CD4-positive, alpha-beta T cell treated with Interleukin-6 at 100 ng/mL for 8 hours (primary cell): Measurements from ENCODE around the gene CD58.
A peak's percentile ranks its signal among the peaks of the same experiment; 100 is the strongest.
"Not testable (repeated sequence)": the region's sequence is repeated elsewhere in the genome, so short reads cannot be mapped to it uniquely, and the experiment has no call there.

Experiments used
- DNase-seq: peaks from one replicate; pipeline ENCODE4 v3.0.0-alpha.2; 2020; ENCODE audit warnings: mixed read lengths, low spot score

Gene CD58, protein sequence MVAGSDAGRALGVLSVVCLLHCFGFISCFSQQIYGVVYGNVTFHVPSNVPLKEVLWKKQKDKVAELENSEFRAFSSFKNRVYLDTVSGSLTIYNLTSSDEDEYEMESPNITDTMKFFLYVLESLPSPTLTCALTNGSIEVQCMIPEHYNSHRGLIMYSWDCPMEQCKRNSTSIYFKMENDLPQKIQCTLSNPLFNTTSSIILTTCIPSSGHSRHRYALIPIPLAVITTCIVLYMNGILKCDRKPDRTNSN

DNA sequence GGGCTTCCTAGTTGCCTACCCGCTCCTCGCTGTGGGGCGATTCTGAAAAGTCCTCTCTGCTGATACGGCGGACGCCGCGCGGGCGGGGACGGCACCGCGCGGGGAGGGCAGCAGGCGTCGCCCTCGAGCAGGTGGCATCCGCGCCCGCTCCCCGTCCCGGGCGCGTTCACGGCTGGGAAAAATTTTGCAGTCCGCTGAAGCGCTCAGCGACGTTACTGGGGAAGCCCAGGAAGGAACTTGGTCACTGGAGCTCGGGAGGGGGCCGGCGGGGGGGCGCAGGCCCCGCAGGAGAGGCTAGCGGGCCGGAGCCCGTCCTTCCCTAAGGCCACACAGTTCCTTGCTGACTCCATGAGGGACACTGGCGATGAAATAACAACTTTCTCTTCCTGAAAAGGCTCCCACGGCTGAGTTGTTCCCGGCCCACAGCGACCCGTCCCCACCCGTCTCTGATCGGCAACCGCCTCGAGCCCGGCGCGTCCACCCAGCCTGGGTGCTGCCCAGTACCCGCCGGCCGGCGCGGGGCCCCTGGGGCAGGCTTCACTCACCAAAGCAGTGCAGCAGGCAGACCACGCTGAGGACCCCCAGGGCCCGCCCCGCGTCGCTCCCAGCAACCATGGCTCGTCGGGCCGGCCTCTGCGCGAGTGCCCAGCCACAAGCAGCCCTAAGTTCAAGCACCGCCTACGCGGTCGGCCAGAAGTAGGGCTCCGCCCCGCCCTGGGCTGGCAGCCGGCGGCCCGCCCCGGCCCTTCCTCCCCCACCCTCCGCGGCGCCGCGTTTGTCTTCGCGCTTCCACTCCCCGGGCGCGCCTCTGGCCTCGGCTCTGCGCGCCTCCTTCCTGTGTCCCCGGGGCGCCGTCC, at the start of gene CD58:
Gene CD58 (minus strand): TSS at position 669 of the 857 bp plus-strand sequence. CDS start 54 bp downstream, at position 615.
- peak; percentile 76 for DNase-seq

DNA sequence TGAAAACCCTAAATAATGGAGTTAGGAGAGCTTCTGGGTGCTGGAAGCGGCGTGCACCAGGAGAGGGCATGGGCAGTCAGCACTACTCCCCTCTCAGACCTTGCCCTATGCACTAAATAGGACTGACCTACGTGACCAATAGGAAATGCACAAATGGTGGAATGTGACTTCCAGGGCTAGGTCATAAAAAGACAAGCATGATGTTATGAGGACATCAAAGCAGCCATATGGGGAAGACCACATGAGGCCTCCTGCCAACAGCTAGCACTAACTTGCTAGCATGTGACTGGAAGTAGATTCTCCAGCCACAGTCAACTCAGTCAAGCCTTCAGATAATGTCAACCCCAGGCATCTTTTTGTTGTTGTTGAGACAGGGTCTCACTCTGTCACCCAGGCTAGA, 49.6 kb upstream of the CD58 start:
- DNase-seq, result not testable (repeated sequence)

DNA sequence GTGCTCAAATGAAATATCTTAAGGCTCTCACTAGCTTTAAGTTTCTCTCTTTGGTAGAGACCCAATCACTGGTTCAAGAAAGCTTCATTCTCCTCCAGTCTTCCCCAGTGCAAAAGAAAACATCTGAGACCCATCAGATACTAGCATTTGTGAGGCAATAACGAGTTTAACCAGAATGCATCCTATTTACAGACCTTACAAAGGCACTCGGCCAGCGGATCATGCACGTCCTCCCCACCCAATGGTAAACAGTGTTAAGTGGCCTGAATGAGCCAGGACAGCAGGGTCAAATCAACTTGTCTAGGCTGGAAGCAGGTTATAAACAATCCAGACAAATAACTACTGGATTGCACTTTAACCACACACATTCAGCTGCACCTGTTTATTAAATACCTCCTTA, 48.3 kb upstream of the CD58 start:
- not testable (repeated sequence) for DNase-seq

GRCh38 chr1:116617808-116618207, 47.0 kb upstream of the CD58 start:
- not testable (repeated sequence) for DNase-seq

GRCh38 chr1:116613825-116614224, 43.0 kb upstream of the CD58 start:
- not testable (repeated sequence) for DNase-seq

DNA sequence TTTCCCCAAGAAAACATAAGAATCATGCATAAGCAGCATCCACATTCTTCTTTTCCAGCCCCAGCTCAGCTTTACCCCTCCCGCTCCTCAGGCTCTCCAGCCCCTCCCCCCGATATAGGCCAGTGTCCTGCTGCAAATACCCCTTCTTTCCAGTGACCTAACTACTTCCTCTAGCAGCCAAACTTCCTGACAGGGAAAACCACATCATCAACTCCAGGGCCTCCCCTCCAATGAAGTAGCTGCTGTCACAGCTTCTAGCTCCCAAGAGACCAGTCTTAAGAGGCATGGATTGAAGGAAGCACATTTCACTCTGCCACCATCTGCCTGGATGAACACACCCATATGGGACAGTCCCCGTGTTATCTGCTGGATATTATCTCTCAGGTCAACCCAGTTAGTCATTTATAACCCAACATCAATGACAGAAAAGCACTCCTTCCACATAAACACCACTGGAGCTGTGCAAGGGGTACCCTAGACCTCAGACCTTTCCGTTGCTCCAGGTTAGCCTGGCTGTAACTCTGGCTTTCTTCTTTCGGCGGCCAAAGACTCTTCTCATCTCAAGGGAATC, 39.1 kb upstream of the CD58 start:
- not testable (repeated sequence) for DNase-seq

DNA sequence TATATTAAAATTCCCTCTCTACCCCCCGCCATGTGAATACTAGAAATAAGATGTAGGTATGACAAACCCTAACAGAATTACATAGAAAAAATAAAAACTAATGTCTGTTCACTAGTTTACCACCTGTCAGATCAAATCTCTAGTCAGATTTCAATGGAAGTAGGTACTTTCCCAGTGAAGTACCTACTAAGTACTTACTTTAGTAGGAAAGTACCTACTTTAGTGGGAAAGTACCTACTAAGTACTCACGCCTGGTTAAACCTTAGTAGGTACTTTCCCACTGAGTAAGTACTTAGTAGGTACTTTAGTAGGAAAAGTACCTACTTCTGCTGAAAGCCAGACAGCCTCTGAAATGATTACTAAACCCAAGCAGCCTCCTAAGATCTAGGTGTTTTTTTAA, 38.0 kb upstream of the CD58 start:
- DNase-seq, result not testable (repeated sequence)

DNA sequence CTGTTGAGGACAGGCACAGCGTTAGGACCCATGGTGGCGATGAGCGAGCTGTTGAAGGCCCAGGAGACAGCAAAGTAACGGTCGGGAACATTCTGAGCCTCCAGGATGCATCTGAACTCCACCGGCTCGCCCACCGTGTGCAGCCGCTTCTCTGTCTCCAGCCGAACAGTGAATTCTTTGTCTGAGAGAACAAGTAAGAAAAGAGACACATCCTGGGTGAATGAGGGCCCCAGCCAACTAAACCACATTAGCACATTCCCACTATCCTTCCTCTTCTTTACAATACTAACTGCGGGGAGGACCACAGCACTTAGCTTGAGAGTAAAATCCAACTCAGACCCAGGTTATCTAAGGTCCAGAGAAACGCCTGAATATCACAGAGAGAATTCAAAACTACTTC, 37.3 kb upstream of the CD58 start:
- not testable (repeated sequence) for DNase-seq

DNA sequence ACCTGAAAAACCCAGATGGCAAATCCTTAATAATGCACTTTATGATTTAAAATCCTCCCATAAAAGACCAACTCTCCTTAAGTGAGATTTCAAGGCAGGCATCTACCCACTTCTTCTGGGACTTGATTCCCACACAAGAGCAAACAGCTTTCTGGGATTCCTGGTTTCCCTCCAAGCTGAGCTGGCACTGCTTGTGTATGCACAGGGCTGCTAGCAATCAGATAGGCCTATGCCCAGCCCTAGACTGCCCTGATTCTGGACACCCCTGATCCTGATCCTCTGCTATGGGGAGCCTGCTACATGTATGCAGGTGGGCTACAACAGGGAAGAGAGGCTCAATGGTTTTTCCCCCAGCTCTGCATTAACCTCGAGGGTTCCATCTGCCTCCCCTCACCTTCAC, 36.6 kb upstream of the CD58 start:
- not testable (repeated sequence) for DNase-seq

DNA sequence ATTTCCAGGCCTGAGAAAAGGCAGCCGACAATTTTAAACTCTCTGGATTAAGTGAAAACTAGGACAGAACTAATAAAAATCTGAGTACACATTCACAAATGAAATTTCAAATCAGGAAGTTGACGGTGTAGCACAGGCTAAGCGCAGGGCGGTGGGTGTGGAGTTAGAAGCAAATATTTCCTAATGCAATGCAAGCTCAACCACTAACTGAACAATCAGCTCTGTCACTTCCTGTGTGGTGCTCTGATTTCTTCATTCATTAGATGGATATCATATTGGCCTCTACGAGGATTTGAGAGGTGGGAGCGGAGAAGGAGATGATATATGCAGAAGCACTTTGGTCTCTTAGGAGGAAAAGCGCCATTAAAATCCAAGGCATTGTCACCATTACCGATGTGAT, 35.2 kb upstream of the CD58 start:
- not testable (repeated sequence) for DNase-seq

DNA sequence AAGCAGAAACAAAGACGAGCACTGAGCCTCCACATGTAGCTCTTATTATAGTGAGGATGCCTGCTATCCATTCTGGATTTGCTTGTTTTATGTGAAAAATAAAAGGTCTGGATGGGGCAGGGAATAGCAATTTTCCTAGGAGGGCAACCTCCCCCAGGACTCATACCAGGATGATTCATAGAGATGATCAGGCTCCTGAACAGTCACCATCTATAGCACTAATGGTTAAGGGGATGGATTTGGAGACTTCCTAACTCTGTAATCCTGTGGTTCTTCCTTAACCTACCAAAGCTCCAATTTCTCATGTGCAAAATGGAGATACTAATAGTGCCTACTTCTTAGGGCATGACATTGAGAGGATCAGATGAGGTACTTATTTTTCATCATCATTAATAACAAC, 34.5 kb upstream of the CD58 start:
- DNase-seq, result no peak

- DNase-seq, result not testable (repeated sequence)
Measured at GRCh38 chr1:116604408-116604807, 33.6 kb upstream of the CD58 start.

DNA sequence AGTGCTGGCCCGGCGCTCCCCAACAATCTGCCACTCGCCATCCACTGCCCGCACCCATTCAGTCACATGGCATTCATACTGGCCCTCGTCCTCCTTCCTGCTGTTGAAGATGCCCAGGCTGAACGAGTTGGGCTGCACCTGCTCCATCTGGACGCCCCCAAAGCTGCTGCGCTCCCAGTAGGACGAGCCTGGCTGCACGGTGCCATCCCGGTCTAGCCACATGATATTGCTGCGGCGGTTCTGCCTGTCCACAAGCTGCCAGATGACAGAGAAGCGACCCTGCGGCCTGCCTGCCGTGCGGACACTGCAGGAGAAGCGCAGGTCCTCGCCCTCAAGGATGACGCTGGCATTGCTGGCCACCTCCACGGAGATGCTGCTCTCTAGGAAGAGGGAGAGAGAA, 32.8 kb upstream of the CD58 start:
- DNase-seq, result not testable (repeated sequence)

GRCh38 chr1:116599369-116599768, 28.5 kb upstream of the CD58 start:
- DNase-seq, result not testable (repeated sequence)

DNA sequence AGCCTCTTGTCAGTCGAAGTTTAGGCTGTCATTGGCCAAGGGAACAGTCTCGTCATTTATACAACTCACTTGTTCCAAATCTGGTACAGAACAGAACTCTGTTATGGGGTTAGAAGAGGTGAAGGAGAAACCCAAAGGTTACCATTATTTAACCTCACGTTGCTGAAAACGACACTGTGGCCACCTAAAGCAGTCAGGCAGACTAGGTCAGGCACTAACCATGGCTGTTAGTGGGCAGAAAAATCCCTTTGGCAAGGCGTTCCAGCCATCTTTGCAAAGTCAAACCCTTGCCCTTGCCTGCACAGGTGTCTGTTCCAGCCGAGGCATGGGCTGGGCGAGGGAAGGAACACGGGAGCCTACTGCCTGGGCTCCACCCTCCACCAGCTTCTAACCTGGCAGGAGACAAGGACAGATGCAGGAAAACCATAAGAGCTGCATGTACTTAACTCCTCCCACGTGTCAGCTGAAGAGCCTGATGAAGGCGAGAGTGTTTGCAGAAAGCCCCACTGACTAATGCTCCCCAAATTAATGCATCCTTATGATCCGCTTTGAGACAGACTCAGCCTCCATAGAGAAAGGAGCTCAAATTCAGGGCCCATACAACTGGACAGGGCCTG, 27.7 kb upstream of the CD58 start:
- not testable (repeated sequence) for DNase-seq

DNA sequence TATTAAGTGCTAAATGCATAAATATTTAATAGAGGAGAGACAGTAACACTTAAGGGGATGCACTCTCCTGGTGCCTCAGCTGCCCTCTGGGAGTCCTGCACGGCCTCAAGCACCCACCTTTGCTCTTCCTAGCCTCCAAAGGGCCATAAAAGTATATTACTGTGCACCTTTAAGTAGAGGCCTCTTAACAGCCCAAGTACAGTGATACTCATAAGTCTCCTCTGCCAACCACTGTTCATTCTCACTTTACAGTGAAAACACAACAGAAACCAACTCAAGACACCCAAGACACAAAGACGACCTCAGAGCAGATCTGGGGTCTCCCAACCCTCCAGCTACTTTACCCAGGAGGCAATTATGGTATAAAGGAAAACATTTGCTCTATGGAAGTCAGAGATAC, 26.6 kb upstream of the CD58 start:
- not testable (repeated sequence) for DNase-seq

- DNase-seq, result not testable (repeated sequence)
Measured at GRCh38 chr1:116596742-116597307, 26.0 kb upstream of the CD58 start.

- not testable (repeated sequence) for DNase-seq
Measured at GRCh38 chr1:116595946-116596741, 25.3 kb upstream of the CD58 start.

DNA sequence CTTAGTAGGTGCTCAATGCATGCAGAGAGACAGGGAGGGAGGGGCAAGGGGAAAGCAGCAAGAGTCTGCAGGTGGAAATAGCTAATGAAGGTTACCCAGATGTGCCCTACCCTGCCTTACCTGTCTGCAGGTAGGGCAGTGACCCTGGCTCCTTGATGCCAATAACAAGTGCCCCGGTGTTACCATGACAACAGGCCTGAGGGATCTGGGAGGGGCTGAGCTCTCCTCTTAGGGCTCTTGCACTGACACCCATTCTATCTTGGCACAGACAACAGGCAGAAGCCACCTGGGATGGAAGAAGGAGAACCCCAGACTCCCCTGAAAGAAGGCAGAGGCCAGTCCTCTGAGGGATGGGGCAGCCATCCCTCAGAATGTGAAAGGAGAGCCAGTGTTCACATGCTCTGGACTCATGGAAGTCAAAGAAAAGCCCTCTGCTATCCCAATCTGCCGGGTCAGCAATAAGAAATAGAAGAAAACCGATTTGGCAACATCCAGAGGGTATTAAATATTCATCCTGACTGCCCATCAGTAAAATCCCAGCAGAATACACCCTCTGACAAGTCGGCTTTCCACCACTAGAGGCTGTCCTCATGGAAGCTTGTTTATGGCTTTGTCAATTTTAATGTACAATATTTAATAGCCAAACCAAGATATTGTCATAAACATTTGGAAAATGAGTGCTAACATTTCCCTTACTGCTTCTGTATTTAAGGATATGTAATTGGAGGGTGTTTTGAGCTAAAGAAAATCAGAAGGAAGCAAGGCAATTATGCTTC, 24.4 kb upstream of the CD58 start:
- DNase-seq, result not testable (repeated sequence)

DNA sequence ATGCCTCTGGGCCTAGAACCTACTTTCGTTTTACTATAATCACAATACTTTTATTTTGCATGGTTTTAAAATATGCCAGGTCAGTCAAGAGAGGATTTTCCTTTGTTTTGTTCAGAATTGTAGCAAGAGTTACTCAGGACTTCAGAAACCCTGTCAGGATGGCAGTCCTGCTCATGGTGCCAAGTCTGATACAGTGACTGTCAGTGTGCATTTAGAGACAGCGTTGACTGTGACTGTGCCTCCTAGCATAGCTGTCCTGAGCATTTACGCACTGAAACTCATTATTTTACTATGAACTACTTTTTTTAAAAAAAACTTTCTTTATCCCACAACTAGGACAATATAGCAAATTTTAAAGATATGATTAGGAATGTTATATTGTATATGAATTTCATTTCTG, 23.2 kb upstream of the CD58 start:
- DNase-seq, result not testable (repeated sequence)
